ENCODE data around the gene TSPY1. TPM values are rescaled to one million over a fixed set of nuclear protein-coding genes. Genes with fewer than 3 reads are reported as not detected.

TSPY1 gene, protein sequence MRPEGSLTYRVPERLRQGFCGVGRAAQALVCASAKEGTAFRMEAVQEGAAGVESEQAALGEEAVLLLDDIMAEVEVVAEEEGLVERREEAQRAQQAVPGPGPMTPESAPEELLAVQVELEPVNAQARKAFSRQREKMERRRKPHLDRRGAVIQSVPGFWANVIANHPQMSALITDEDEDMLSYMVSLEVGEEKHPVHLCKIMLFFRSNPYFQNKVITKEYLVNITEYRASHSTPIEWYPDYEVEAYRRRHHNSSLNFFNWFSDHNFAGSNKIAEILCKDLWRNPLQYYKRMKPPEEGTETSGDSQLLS
- total RNA-seq: not detected in 2 replicates

DNA sequence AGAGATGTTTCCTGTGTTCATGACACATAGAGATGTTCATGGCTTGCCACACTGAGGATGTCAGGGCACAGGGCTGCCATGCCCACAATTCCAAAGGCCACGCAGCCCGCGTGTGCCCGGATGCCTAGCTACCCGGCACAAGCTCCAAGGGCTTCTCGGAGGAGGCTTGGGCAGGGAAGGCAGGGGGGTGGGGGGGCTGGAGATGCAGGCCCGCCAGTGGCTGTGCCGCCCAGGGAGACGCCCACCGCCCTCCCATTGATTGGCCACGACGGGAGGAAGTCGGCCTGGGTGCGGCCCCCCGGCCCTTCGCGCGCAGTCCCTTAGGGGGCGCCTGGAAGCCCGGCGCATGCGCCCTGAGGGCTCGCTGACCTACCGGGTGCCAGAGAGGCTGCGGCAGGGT is at the start of gene TSPY1:
Gene TSPY1 (plus strand): TSS at position 301 of the 400 bp plus-strand sequence. CDS start 46 bp downstream, at position 347.

GRCh38 chrY:9486967-9487366 is 20.2 kb downstream of the TSPY1 start, which contains the start of gene TSPY9:
TSS of gene TSPY9 (plus strand) at chrY:9487267. CDS start at chrY:9487313, 46 bp downstream.

Other genes starting within 250 kb of the TSPY1 start
- gene TSPY4, start 129.5 kb upstream of the TSPY1 start, total RNA-seq: not detected in 2 replicates
- gene TSPY8, start 109.2 kb upstream of the TSPY1 start, total RNA-seq: not detected in 2 replicates
- not detected in 2 replicates for gene TSPY3, start 68.5 kb upstream of the TSPY1 start, total RNA-seq
- gene TSPY9, start 20.3 kb downstream of the TSPY1 start, total RNA-seq: not detected in 2 replicates
- gene TSPY10, start 60.9 kb downstream of the TSPY1 start, total RNA-seq: not detected in 2 replicates